ENCODE measurements around the gene SORBS2.

GRCh38 chr4:185805262-185805802 is 6.7 kb downstream of the SORBS2 start:
- no peak for TF ChIP-seq CTCF (IDR thresholded peaks at IDR 0.05)
- TF ChIP-seq POLR2AphosphoS5 (IDR thresholded peaks at IDR 0.05) = no peak
- no peak for TF ChIP-seq POLR2A (IDR thresholded peaks at IDR 0.05)

Data from gastroesophageal sphincter (tissue), 3 donors.